IMR-90 (cell line): ENCODE data around the gene CYP3A4. TPM values are rescaled to one million over a fixed set of nuclear protein-coding genes. Genes with fewer than 3 reads are reported as not detected.

Experiments
- ATAC-seq: fragments of 200-7000 bp; cut with Tn5 transposase; 2 replicates; pipeline ENCODE4 v1.9.1; 2020; ENCODE audit warnings: low read depth, mild to moderate bottlenecking, moderate library complexity
- BruUV-seq: library from RNA; stranded (reverse); fragments of 400-500 nt; replicated peaks from 2 replicates; lab custom pipeline; 2021; lab: Mats Ljungman, UMichigan
- CTCF ChIA-PET: fragments of 300-600 bp; formaldehyde crosslinking; extraction: SDS; loops from one replicate; lab custom pipeline; 2021; ENCODE audit warnings: antibody characterized with exemption; lab: Yijun Ruan, JAX
- POLR2A ChIA-PET: fragments of 300-600 bp; sonication (Branson Sonifier 250); formaldehyde crosslinking; loops from one replicate; lab custom pipeline; 2022; ENCODE audit warnings: antibody characterized with exemption; ENCODE audit not compliant: unreplicated experiment; lab: Charles Lee
- DNase-seq: peaks from one replicate; pipeline ENCODE4 v3.0.0; 2013
- H2AFZ ChIP-seq: replicated peaks from 2 replicates; pipeline ENCODE3; 2013; ENCODE audit warnings: low read length, mild to moderate bottlenecking; ENCODE audit not compliant: poor library complexity
- H2AK5ac ChIP-seq: 2 replicates; pipeline ENCODE4 v1.6.1; 2013; ENCODE audit warnings: low read depth, low read length, inconsistent platforms
- H2AK9ac ChIP-seq: replicated peaks from 2 replicates; pipeline ENCODE3; 2013; ENCODE audit warnings: mild to moderate bottlenecking, low read depth, low read length, moderate library complexity; ENCODE audit not compliant: poor library complexity
- H2BK120ac ChIP-seq: 2 replicates; pipeline ENCODE4 v1.6.1; 2013; ENCODE audit warnings: low read depth, low read length, inconsistent platforms
- H2BK15ac ChIP-seq: 3 replicates; pipeline ENCODE4 v1.6.1; 2013; ENCODE audit warnings: low read depth, low read length, inconsistent platforms
- H2BK20ac ChIP-seq: 2 replicates; pipeline ENCODE4 v1.6.1; 2013; ENCODE audit warnings: low read depth, mild to moderate bottlenecking, inconsistent platforms, low read length, moderate library complexity
- H2BK5ac ChIP-seq: 2 replicates; pipeline ENCODE4 v1.6.1; 2013; ENCODE audit warnings: mild to moderate bottlenecking, low read depth, low read length, inconsistent platforms; ENCODE audit not compliant: poor library complexity, severe bottlenecking
- H3K14ac ChIP-seq: replicated peaks from 2 replicates; pipeline ENCODE4 v1.6.1; 2013; ENCODE audit warnings: low read depth, low read length, inconsistent platforms
- H3K18ac ChIP-seq: 2 replicates; pipeline ENCODE4 v1.6.1; 2013; ENCODE audit warnings: low read depth, low read length, control low read depth
- H3K23ac ChIP-seq: 2 replicates; pipeline ENCODE4 v1.6.1; 2013; ENCODE audit warnings: low read depth, low read length, inconsistent platforms
- H3K27ac ChIP-seq: 2 replicates; pipeline ENCODE4 v1.5.1; 2013; ENCODE audit warnings: mild to moderate bottlenecking, control low read depth, low read length; ENCODE audit not compliant: insufficient read depth
- H3K27me3 ChIP-seq: 2 replicates; pipeline ENCODE4 v1.6.1; 2013; ENCODE audit warnings: low read length; ENCODE audit not compliant: control insufficient read depth, insufficient read depth
- H3K36me3 ChIP-seq: 2 replicates; pipeline ENCODE4 v1.6.1; 2013; ENCODE audit warnings: low read length, mixed read lengths; ENCODE audit not compliant: control insufficient read depth, insufficient read depth
- H3K4ac ChIP-seq: 2 replicates; pipeline ENCODE4 v1.6.1; 2013; ENCODE audit warnings: low read depth, low read length, inconsistent platforms
- H3K4me1 ChIP-seq: 2 replicates; pipeline ENCODE4 v1.6.1; 2013; ENCODE audit warnings: low read length, mixed read lengths; ENCODE audit not compliant: control insufficient read depth, insufficient read depth
- H3K4me2 ChIP-seq: 2 replicates; pipeline ENCODE4 v1.6.1; 2013; ENCODE audit warnings: low read depth, mild to moderate bottlenecking, control low read depth, low read length, moderate library complexity
- H3K4me3 ChIP-seq: 2 replicates; pipeline ENCODE4 v1.5.1; 2013; ENCODE audit warnings: low read depth, mild to moderate bottlenecking, control low read depth, low read length, moderate library complexity; ENCODE audit not compliant: insufficient read depth
- H3K56ac ChIP-seq: 2 replicates; pipeline ENCODE4 v1.6.1; 2013; ENCODE audit warnings: low read length, inconsistent platforms; ENCODE audit not compliant: insufficient read depth; ENCODE audit errors: extremely low read depth
- H3K79me1 ChIP-seq, 2 experiments: 2 replicates each; pipeline ENCODE4 v1.6.1; 2013; ENCODE audit warnings: low read length in 2 of 2, inconsistent platforms in 1 of 2, low read depth in 1 of 2
- H3K9ac ChIP-seq: 2 replicates; pipeline ENCODE4 v1.6.1; 2013; ENCODE audit warnings: low read depth, low read length, control low read depth
- H3K9me1 ChIP-seq: 2 replicates; pipeline ENCODE4 v1.6.1; 2013; ENCODE audit warnings: low read length, inconsistent platforms; ENCODE audit not compliant: insufficient read depth
- H3K9me3 ChIP-seq: 2 replicates; pipeline ENCODE4 v1.6.1; 2013; ENCODE audit warnings: low read length; ENCODE audit not compliant: control insufficient read depth, insufficient read depth
- H4K20me1 ChIP-seq: 2 replicates; pipeline ENCODE4 v1.6.1; 2013; ENCODE audit warnings: low read length, inconsistent platforms; ENCODE audit not compliant: insufficient read depth
- H4K5ac ChIP-seq: 2 replicates; pipeline ENCODE4 v1.6.1; 2013; ENCODE audit warnings: mild to moderate bottlenecking, low read depth, low read length, control low read depth
- H4K8ac ChIP-seq, 2 experiments: 2 replicates each; pipeline ENCODE4 v1.6.1; 2013; ENCODE audit warnings: low read depth in 2 of 2, low read length in 2 of 2, control low read depth in 1 of 2, inconsistent platforms in 1 of 2
- H4K91ac ChIP-seq: 2 replicates; pipeline ENCODE4 v1.6.1; 2013; ENCODE audit warnings: low read depth, low read length, inconsistent platforms; ENCODE audit not compliant: insufficient read depth
- CHD1 ChIP-seq: IDR thresholded peaks from 2 replicates; pipeline ENCODE4 v1.6.1; 2012; ENCODE audit warnings: low read depth, low read length, improper control_type of control experiment
- FOS ChIP-seq: fragments of 150-350 bp; IDR thresholded peaks from 2 replicates; pipeline ENCODE4 v1.6.1; 2016; ENCODE audit warnings: low read depth, low read length
- MAFK ChIP-seq: IDR thresholded peaks from 2 replicates; pipeline ENCODE4 v1.6.1; 2012; ENCODE audit warnings: low read depth, low read length, improper control_type of control experiment
- MXI1 ChIP-seq: IDR thresholded peaks from 2 replicates; pipeline ENCODE4 v1.6.1; 2012; ENCODE audit warnings: low read depth, mild to moderate bottlenecking, low read length, moderate library complexity, borderline replicate concordance
- NFE2L2 ChIP-seq: fragments of 150-350 bp; IDR thresholded peaks from 2 replicates; pipeline ENCODE4 v1.6.1; 2016; ENCODE audit warnings: low read depth, mild to moderate bottlenecking, low read length
- POLR2A ChIP-seq: IDR thresholded peaks from 2 replicates; pipeline ENCODE4 v1.6.1; 2012; ENCODE audit warnings: mild to moderate bottlenecking, low read depth, low read length
- RAD21 ChIP-seq: IDR thresholded peaks from 2 replicates; pipeline ENCODE4 v1.6.1; 2012; ENCODE audit warnings: low read length, improper control_type of control experiment
- RCOR1 ChIP-seq: IDR thresholded peaks from 2 replicates; pipeline ENCODE4 v1.6.1; 2012; ENCODE audit warnings: mild to moderate bottlenecking, low read length, improper control_type of control experiment; ENCODE audit not compliant: insufficient replicate concordance
- RFX5 ChIP-seq: IDR thresholded peaks from 2 replicates; pipeline ENCODE4 v1.8.0; 2012; ENCODE audit warnings: low read depth, mild to moderate bottlenecking, low read length, moderate library complexity
- SMC3 ChIP-seq: fragments of 150-350 bp; IDR thresholded peaks from 2 replicates; pipeline ENCODE4 v1.6.1; 2016; ENCODE audit warnings: low read depth, mild to moderate bottlenecking, antibody characterized with exemption, low read length, moderate library complexity
- WGBS, 2 experiments: methylation state at CpG; one replicate each; pipeline versions ENCODE4 v1.1.5 to v1.1.7; 2013; ENCODE audit warnings: missing lambda C conversion rate in 2 of 2; ENCODE audit not compliant: insufficient read length in 1 of 2; ENCODE audit errors: extremely low coverage in 2 of 2; 5-methylcytosine and 5-hydroxymethylcytosine counted together
- dilution Hi-C: fragments of 300-500 bp; cut with HindIII; formaldehyde crosslinking; loops from one replicate; pipeline ENCODE4 v1.14.3; 2018; ENCODE audit warnings: low sequenced_read_pairs; ENCODE audit not compliant: unreplicated experiment
- in situ Hi-C: fragments of 300-500 bp; cut with MboI; formaldehyde crosslinking; loops from 3 replicates; pipeline ENCODE4 v1.14.3; 2019; ENCODE audit warnings: low sequenced_read_pairs, inconsistent platforms, mixed read lengths
- intact Hi-C: fragments of 100-400 bp; cut with micrococcal nuclease; formaldehyde crosslinking; loops from 2 replicates; pipeline ENCODE4 v1.10.0; 2022
- polyA plus RNA-seq, 3 experiments: library from polyadenylated mRNA; depleted of rRNA; stranded (reverse); fragments of >200 nt; gene quantifications; 2 replicates each; pipeline ENCODE4 v1.2.3, GENCODE V29; 2012; ENCODE audit warnings: low replicate concordance in 1 of 3
- total RNA-seq: library from RNA; depleted of rRNA; stranded (reverse); fragments of >200 nt; gene quantifications from 2 replicates; pipeline ENCODE4 v1.2.3, GENCODE V29; 2012
- TF ChIP-seq, protein P1 (sequence below): fragments of 150-350 bp; IDR thresholded peaks from 2 replicates; pipeline ENCODE4 v1.6.1; 2017; ENCODE audit warnings: mild to moderate bottlenecking, antibody characterized with exemption, low read length, low read depth
- TF ChIP-seq, protein P2 (sequence below): fragments of 150-350 bp; IDR thresholded peaks from 2 replicates; pipeline ENCODE4 v1.6.1; 2016; ENCODE audit warnings: low read depth, mild to moderate bottlenecking, low read length, moderate library complexity, borderline replicate concordance
- TF ChIP-seq, protein P3 (sequence below): conservative IDR thresholded peaks from 2 replicates; pipeline ENCODE4 v1.5.1; 2012; ENCODE audit warnings: mild to moderate bottlenecking, low read depth, low read length, improper control_type of control experiment

The CYP3A4 gene
- total and polyA plus RNA-seq, 2 of the 4 experiments (the other 2 are of a cell fraction), result not detected

DNA sequence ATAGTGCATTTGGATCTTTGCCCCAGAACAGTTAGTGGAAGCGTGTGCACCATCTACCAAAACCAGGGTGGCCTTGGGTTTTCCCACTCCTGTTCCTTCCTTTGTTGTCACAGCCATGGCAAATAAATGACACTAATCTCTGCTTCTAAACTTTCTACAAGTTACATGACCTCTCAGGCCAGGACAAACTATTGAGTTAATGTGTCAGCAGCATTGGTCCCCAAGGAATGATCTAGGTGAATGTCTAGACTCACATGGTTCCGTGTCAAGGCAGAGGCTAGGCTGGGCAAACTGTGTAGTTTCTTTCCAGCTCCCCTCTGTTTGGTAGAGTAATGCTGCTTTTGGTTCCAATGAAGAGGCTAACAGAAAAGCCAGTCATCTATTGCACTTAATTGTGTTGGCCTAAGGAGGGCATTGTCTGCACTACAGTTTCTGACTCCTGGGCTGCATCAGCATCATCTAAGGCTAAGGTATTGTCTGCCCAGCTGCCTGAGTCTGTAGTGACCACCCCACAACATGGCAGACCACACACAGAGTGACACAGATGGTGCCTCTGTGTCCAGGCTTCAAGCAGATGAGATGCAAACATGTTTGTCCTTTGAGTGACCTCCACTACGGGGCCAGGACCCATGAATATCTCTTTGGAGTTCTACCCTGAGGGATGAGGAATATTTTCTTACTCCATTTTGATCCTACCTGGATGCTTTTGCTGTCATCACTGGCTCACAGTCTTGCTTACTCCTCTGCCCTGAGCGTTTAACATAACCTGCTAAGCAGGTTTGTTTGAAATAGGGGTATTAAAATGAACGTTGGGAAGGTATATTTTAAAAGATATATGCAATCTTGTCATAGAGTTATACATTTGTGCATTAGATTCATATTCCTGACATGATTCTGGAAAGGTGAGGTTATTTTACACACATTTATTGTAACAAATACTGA lies 1.7 kb downstream of the CYP3A4 start:
- Histone ChIP-seq H3K4me1 (no peaks in the 10 kb centered on the region), H4K91ac (no peak overlapping the region), H3K27ac (no peak overlapping the region), H3K36me3 (no peaks in the 10 kb centered on the region), H3K27me3 (peaks cover 4% of the 10 kb centered on the region), H2BK20ac (no peak overlapping the region), H3K4me3 (no peak overlapping the region), H3K14ac (no peak overlapping the region), H2AK9ac (no peak overlapping the region), H2AFZ (no peak overlapping the region), H2BK120ac (no peak overlapping the region), H2AK5ac (no peak overlapping the region), H3K4me2 (no peak overlapping the region), H4K8ac (no peak overlapping the region), H3K79me1 (no peaks in the 10 kb centered on the region), H3K18ac (no peak overlapping the region), H3K23ac (no peak overlapping the region), H3K9ac (no peak overlapping the region), H3K56ac (no peak overlapping the region), H2BK5ac (no peak overlapping the region), H4K5ac (no peak overlapping the region), H3K4ac (no peak overlapping the region), H3K9me3 (no peaks in the 10 kb centered on the region), H4K20me1 (no peaks in the 10 kb centered on the region), H3K9me1 (no peaks in the 10 kb centered on the region), H2BK15ac (no peak overlapping the region)
- intact Hi-C loops, result no loop called here
- DNase-seq (no peak), ATAC-seq (no peak)
- dilution Hi-C loops, result no loop called here
- BruUV-seq, result no TSS peak
- WGBS, 2 experiments, result 58% methylated on average over 2 of the region's 5 CpGs; no CpG with 5 or more reads in 1 of the 2 experiments
- CTCF ChIA-PET, result no interaction called here
- POLR2A ChIA-PET, result no interaction called here
- TF ChIP-seq POLR2A, result no peak
- no peak for TF ChIP-seq MAFK
- TF ChIP-seq, protein P1, sequence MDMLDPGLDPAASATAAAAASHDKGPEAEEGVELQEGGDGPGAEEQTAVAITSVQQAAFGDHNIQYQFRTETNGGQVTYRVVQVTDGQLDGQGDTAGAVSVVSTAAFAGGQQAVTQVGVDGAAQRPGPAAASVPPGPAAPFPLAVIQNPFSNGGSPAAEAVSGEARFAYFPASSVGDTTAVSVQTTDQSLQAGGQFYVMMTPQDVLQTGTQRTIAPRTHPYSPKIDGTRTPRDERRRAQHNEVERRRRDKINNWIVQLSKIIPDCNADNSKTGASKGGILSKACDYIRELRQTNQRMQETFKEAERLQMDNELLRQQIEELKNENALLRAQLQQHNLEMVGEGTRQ, result no peak
- TF ChIP-seq NFE2L2, result no peak
- TF ChIP-seq CHD1, result no peak
- TF ChIP-seq, protein P2, sequence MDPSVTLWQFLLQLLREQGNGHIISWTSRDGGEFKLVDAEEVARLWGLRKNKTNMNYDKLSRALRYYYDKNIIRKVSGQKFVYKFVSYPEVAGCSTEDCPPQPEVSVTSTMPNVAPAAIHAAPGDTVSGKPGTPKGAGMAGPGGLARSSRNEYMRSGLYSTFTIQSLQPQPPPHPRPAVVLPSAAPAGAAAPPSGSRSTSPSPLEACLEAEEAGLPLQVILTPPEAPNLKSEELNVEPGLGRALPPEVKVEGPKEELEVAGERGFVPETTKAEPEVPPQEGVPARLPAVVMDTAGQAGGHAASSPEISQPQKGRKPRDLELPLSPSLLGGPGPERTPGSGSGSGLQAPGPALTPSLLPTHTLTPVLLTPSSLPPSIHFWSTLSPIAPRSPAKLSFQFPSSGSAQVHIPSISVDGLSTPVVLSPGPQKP, result no peak
- no peak for TF ChIP-seq SMC3
- TF ChIP-seq RAD21, result no peak
- TF ChIP-seq RCOR1, result no peak
- TF ChIP-seq, protein P3, sequence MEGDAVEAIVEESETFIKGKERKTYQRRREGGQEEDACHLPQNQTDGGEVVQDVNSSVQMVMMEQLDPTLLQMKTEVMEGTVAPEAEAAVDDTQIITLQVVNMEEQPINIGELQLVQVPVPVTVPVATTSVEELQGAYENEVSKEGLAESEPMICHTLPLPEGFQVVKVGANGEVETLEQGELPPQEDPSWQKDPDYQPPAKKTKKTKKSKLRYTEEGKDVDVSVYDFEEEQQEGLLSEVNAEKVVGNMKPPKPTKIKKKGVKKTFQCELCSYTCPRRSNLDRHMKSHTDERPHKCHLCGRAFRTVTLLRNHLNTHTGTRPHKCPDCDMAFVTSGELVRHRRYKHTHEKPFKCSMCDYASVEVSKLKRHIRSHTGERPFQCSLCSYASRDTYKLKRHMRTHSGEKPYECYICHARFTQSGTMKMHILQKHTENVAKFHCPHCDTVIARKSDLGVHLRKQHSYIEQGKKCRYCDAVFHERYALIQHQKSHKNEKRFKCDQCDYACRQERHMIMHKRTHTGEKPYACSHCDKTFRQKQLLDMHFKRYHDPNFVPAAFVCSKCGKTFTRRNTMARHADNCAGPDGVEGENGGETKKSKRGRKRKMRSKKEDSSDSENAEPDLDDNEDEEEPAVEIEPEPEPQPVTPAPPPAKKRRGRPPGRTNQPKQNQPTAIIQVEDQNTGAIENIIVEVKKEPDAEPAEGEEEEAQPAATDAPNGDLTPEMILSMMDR, result no peak
- TF ChIP-seq FOS, result no peak
- no peak for TF ChIP-seq MXI1
- TF ChIP-seq RFX5, result no peak
- in situ Hi-C loops, result no loop called here
